ENCODE measurements around the gene PTPRD. TPM values are rescaled to one million over a fixed set of nuclear protein-coding genes. Genes with fewer than 3 reads are reported as not detected.

PTPRD gene
- total and polyA plus RNA-seq, 2 donors: 2.2 to 13.5 TPM

GRCh38 chr9:8666060-8666459 lies 1946.7 kb downstream of the PTPRD start:
- no peaks in the 10 kb centered on the region for H3K36me3 ChIP-seq (ENCODE audit: control insufficient read depth in 2 of 2, insufficient read depth in 2 of 2, low read length in 1 of 2)
- no peaks in the 10 kb centered on the region for H3K9me3 ChIP-seq (ENCODE audit: control insufficient read depth in 2 of 2, insufficient read depth in 1 of 2, low read length in 1 of 2)
- H3K27me3 ChIP-seq (ENCODE audit: control insufficient read depth in 2 of 2, insufficient read depth in 1 of 2, low read length in 1 of 2): no peaks in the 10 kb centered on the region
- no peak for DNase-seq (ENCODE audit: low read depth in 6 of 9, low spot score in 9 of 9)
- H3K4me1 ChIP-seq (ENCODE audit: control insufficient read depth in 2 of 2, insufficient read depth in 2 of 2, low read length in 2 of 2): no peaks in the 10 kb centered on the region
- no peak overlapping the region for H3K4me3 ChIP-seq (ENCODE audit: low read length in 2 of 2)
- H3K27ac ChIP-seq (ENCODE audit: low read depth in 1 of 2, low read length in 1 of 2): no peak overlapping the region

DNA sequence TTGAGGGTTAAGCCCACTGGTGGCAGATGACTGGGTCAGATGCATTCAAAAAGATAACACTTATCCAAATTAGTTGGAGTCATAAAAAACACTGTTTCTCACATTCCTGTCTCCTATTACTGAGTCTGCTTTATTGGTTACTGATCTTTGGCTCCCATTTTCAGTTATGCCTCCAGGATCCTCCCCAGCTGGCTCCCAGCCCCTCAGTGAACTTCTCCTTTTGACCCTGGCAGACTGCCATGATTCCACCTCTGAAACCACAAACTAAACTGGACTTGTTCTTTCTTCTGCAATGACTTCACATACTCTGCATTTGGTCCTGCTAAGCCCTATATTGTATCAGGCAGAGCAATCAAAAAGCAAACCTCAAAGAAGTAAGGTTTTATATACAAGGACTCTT lies 1952.4 kb downstream of the PTPRD start:
- DNase-seq (ENCODE audit: low read depth in 6 of 9, low spot score in 9 of 9): peak in 2 of 9 donors; percentile 6 to 20

GRCh38 chr9:8659108-8659507 lies 1953.7 kb downstream of the PTPRD start:
- Histone ChIP-seq H3K36me3 (ENCODE audit: control insufficient read depth in 2 of 2, insufficient read depth in 2 of 2, low read length in 1 of 2) (no peaks in the 10 kb centered on the region), H3K9me3 (ENCODE audit: control insufficient read depth in 2 of 2, insufficient read depth in 1 of 2, low read length in 1 of 2) (no peaks in the 10 kb centered on the region), H3K4me3 (ENCODE audit: low read length in 2 of 2) (no peak overlapping the region), H3K27ac (ENCODE audit: low read depth in 1 of 2, low read length in 1 of 2) (no peak overlapping the region), H3K4me1 (ENCODE audit: control insufficient read depth in 2 of 2, insufficient read depth in 2 of 2, low read length in 2 of 2) (no peaks in the 10 kb centered on the region), H3K27me3 (ENCODE audit: control insufficient read depth in 2 of 2, insufficient read depth in 1 of 2, low read length in 1 of 2) (no peaks in the 10 kb centered on the region)
- no peak for DNase-seq (ENCODE audit: low read depth in 6 of 9, low spot score in 9 of 9)

More for the DNA sequence above, 1952.4 kb downstream of the PTPRD start:
- no peaks in the 10 kb centered on the region for H3K27me3 ChIP-seq (ENCODE audit: control insufficient read depth in 2 of 2, insufficient read depth in 1 of 2, low read length in 1 of 2)
- no peaks in the 10 kb centered on the region for H3K4me1 ChIP-seq (ENCODE audit: control insufficient read depth in 2 of 2, insufficient read depth in 2 of 2, low read length in 2 of 2)
- H3K36me3 ChIP-seq (ENCODE audit: control insufficient read depth in 2 of 2, insufficient read depth in 2 of 2, low read length in 1 of 2): no peaks in the 10 kb centered on the region
- no peaks in the 10 kb centered on the region for H3K9me3 ChIP-seq (ENCODE audit: control insufficient read depth in 2 of 2, insufficient read depth in 1 of 2, low read length in 1 of 2)
- H3K4me3 ChIP-seq (ENCODE audit: low read length in 2 of 2): no peak overlapping the region
- H3K27ac ChIP-seq (ENCODE audit: low read depth in 1 of 2, low read length in 1 of 2): no peak overlapping the region

- DNase-seq (ENCODE audit: low read depth in 6 of 9, low spot score in 9 of 9): no peak
- Histone ChIP-seq H3K36me3 (ENCODE audit: control insufficient read depth in 2 of 2, insufficient read depth in 2 of 2, low read length in 1 of 2) (no peaks in the 10 kb centered on the region), H3K4me1 (ENCODE audit: control insufficient read depth in 2 of 2, insufficient read depth in 2 of 2, low read length in 2 of 2) (no peaks in the 10 kb centered on the region), H3K27ac (ENCODE audit: low read depth in 1 of 2, low read length in 1 of 2) (no peak overlapping the region), H3K27me3 (ENCODE audit: control insufficient read depth in 2 of 2, insufficient read depth in 1 of 2, low read length in 1 of 2) (no peaks in the 10 kb centered on the region), H3K4me3 (ENCODE audit: low read length in 2 of 2) (no peak overlapping the region), H3K9me3 (ENCODE audit: control insufficient read depth in 2 of 2, insufficient read depth in 1 of 2, low read length in 1 of 2) (no peaks in the 10 kb centered on the region)
- 71% methylated on average over 2 of the region's 2 CpGs for WGBS
These were observed 1957.7 kb downstream of the PTPRD start for GRCh38 chr9:8655071-8655470.

DNA sequence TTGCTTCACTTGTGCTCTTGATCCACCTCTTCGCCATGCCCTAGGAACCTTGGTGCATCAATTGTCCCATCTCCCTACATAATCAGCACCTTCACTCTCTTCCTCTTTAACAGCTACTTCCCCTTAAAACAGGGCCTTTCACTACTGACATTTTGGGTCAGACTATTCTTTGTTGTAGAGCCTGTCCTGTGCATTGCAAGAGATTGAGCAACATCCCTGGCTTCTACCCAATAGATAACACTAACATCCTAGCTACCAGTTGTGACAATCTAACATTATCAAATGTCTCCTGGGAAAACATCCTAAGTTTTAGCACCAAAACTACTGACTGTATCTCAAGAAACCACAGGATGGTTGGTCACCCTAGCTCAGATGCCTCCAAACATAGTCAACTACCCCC lies 1958.9 kb downstream of the PTPRD start:
- 96% methylated on average over 1 of the region's 1 CpG for WGBS
- Histone ChIP-seq H3K4me3 (ENCODE audit: low read length in 2 of 2) (no peak overlapping the region), H3K9me3 (ENCODE audit: control insufficient read depth in 2 of 2, insufficient read depth in 1 of 2, low read length in 1 of 2) (no peaks in the 10 kb centered on the region), H3K27me3 (ENCODE audit: control insufficient read depth in 2 of 2, insufficient read depth in 1 of 2, low read length in 1 of 2) (no peaks in the 10 kb centered on the region), H3K27ac (ENCODE audit: low read depth in 1 of 2, low read length in 1 of 2) (no peak overlapping the region), H3K36me3 (ENCODE audit: control insufficient read depth in 2 of 2, insufficient read depth in 2 of 2, low read length in 1 of 2) (no peaks in the 10 kb centered on the region), H3K4me1 (ENCODE audit: control insufficient read depth in 2 of 2, insufficient read depth in 2 of 2, low read length in 2 of 2) (no peaks in the 10 kb centered on the region)
- DNase-seq (ENCODE audit: low read depth in 6 of 9, low spot score in 9 of 9): no peak

DNA sequence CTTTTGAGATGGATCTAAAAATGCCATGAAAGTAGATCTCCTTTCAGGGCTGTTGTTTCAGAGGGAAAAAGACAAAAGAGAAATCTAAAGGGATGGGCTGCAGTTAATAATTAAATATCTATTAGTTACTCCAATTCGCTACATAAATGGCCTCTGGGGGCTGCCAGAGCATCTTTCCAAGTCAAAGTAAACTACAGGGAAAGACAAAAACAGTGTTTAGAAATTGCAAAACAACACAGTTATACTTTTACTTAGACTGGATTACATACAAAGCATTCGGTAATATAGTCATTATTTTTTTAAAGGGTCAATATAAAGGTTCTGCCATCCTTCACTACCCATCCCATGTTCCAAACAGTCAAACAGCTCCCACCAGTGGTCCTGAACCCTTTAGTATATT lies 1959.7 kb downstream of the PTPRD start:
- Histone ChIP-seq H3K4me3 (ENCODE audit: low read length in 2 of 2) (no peak overlapping the region), H3K27me3 (ENCODE audit: control insufficient read depth in 2 of 2, insufficient read depth in 1 of 2, low read length in 1 of 2) (no peaks in the 10 kb centered on the region), H3K4me1 (ENCODE audit: control insufficient read depth in 2 of 2, insufficient read depth in 2 of 2, low read length in 2 of 2) (no peaks in the 10 kb centered on the region), H3K36me3 (ENCODE audit: control insufficient read depth in 2 of 2, insufficient read depth in 2 of 2, low read length in 1 of 2) (no peaks in the 10 kb centered on the region), H3K27ac (ENCODE audit: low read depth in 1 of 2, low read length in 1 of 2) (no peak overlapping the region), H3K9me3 (ENCODE audit: control insufficient read depth in 2 of 2, insufficient read depth in 1 of 2, low read length in 1 of 2) (no peaks in the 10 kb centered on the region)
- 98% methylated on average over 2 of the region's 2 CpGs for WGBS
- no peak for DNase-seq (ENCODE audit: low read depth in 6 of 9, low spot score in 9 of 9)

DNA sequence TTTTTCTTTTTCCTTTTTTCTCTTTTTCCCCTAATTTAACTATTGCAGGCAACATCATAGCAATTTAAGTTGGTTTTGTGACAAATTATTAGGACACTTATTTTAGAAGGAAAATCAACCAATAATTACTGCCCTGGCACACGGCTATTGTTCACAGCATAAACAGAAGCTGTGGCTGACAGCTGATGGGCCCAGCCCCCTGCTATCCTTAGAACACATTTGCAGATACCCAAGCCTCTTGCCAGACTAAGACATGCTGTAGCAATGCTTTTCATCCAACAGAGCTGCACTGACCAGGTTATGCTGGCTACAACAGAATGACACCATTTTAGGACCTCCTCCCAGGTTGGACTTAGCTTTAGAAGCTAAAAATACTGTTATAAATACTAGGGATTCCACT lies 1960.5 kb downstream of the PTPRD start:
- Histone ChIP-seq H3K36me3 (ENCODE audit: control insufficient read depth in 2 of 2, insufficient read depth in 2 of 2, low read length in 1 of 2) (no peaks in the 10 kb centered on the region), H3K27me3 (ENCODE audit: control insufficient read depth in 2 of 2, insufficient read depth in 1 of 2, low read length in 1 of 2) (no peaks in the 10 kb centered on the region), H3K9me3 (ENCODE audit: control insufficient read depth in 2 of 2, insufficient read depth in 1 of 2, low read length in 1 of 2) (no peaks in the 10 kb centered on the region), H3K4me1 (ENCODE audit: control insufficient read depth in 2 of 2, insufficient read depth in 2 of 2, low read length in 2 of 2) (no peaks in the 10 kb centered on the region), H3K27ac (ENCODE audit: low read depth in 1 of 2, low read length in 1 of 2) (no peak overlapping the region), H3K4me3 (ENCODE audit: low read length in 2 of 2) (no peak overlapping the region)
- WGBS: 81% methylated on average over 1 of the region's 1 CpG
- DNase-seq (ENCODE audit: low read depth in 6 of 9, low spot score in 9 of 9): no peak

GRCh38 chr9:8651846-8652215 lies 1961.0 kb downstream of the PTPRD start:
- Histone ChIP-seq H3K4me3 (ENCODE audit: low read length in 2 of 2) (no peak overlapping the region), H3K27me3 (ENCODE audit: control insufficient read depth in 2 of 2, insufficient read depth in 1 of 2, low read length in 1 of 2) (no peaks in the 10 kb centered on the region), H3K9me3 (ENCODE audit: control insufficient read depth in 2 of 2, insufficient read depth in 1 of 2, low read length in 1 of 2) (no peaks in the 10 kb centered on the region), H3K36me3 (ENCODE audit: control insufficient read depth in 2 of 2, insufficient read depth in 2 of 2, low read length in 1 of 2) (no peaks in the 10 kb centered on the region), H3K4me1 (ENCODE audit: control insufficient read depth in 2 of 2, insufficient read depth in 2 of 2, low read length in 2 of 2) (no peaks in the 10 kb centered on the region), H3K27ac (ENCODE audit: low read depth in 1 of 2, low read length in 1 of 2) (no peak overlapping the region)
- DNase-seq (ENCODE audit: low read depth in 6 of 9, low spot score in 9 of 9): no peak
- WGBS: 61% methylated on average over 3 of the region's 3 CpGs

DNA sequence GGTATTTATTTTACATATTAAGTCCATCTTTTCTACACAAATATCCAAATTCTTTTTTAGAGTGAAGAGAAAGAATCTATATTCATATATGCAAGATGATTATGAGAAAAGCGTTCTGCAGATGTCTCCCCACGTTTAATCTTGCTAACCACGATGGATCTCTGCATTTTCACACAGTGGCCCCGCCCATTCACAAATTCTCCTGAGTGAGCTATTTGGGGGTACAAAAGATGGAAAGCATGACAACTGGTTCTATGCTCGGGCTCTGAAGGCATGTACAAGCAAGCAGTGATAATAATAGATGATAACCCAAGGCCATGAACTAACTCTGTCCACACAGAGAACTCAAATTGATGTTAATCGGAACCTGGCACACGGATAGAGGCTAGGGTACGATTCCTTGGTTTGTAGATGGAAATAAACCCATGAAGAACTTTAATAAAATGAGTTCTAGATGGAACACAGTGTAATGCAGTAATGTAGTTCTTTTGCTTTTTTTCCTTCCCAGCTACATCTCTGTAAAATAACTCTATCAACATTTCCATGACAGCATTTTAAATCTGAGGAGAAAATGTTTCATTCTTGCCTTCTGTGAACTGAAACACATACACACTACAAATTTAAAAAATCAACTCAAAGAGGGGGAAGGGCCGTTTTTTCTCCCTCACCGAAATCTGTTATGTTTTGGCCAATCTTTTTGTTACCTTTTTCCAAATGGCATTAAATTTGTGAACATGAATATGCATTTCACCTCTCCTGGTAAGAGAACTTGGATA lies 1961.5 kb downstream of the PTPRD start:
- H3K4me1 ChIP-seq (ENCODE audit: control insufficient read depth in 2 of 2, insufficient read depth in 2 of 2, low read length in 2 of 2): no peaks in the 10 kb centered on the region
- no peak overlapping the region for H3K27ac ChIP-seq (ENCODE audit: low read depth in 1 of 2, low read length in 1 of 2)
- no peaks in the 10 kb centered on the region for H3K27me3 ChIP-seq (ENCODE audit: control insufficient read depth in 2 of 2, insufficient read depth in 1 of 2, low read length in 1 of 2)
- no peak overlapping the region for H3K4me3 ChIP-seq (ENCODE audit: low read length in 2 of 2)
- 73% methylated on average over 10 of the region's 10 CpGs for WGBS
- H3K9me3 ChIP-seq (ENCODE audit: control insufficient read depth in 2 of 2, insufficient read depth in 1 of 2, low read length in 1 of 2): no peaks in the 10 kb centered on the region
- no peak for DNase-seq (ENCODE audit: low read depth in 6 of 9, low spot score in 9 of 9)
- no peaks in the 10 kb centered on the region for H3K36me3 ChIP-seq (ENCODE audit: control insufficient read depth in 2 of 2, insufficient read depth in 2 of 2, low read length in 1 of 2)

Data from thymus (tissue), 11 donors.